Activated T-cell treated with anti-CD3 and anti-CD28 coated beads for 4 hours (primary cell): ENCODE data around the gene APPL1.
"Not testable (repeated sequence)": the region's sequence is repeated elsewhere in the genome, so short reads cannot be mapped to it uniquely, and the experiment has no call there.

Experiments used
- DNase-seq: peaks from one replicate; pipeline ENCODE4 v3.0.0-alpha.2; 2020

The APPL1 gene

DNA sequence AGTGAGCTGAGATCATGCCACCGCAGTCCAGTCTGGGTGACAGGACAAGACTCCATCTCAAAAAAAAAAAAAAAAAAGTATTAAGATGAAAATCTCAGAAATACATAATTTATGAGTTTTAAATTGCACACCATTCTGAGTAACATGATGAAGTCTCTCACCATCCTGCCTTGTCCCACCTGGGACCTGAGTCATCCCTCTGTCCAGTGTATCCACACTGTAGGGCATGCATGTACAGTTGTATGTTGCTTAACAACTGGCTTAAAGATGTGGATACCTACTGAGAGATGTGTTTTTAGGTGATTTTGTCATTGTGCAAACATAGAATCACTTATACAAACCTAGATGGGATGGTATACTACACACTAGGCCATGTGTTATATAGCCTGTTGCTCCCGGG lies 47.9 kb downstream of the APPL1 start:
- no peak for DNase-seq

DNA sequence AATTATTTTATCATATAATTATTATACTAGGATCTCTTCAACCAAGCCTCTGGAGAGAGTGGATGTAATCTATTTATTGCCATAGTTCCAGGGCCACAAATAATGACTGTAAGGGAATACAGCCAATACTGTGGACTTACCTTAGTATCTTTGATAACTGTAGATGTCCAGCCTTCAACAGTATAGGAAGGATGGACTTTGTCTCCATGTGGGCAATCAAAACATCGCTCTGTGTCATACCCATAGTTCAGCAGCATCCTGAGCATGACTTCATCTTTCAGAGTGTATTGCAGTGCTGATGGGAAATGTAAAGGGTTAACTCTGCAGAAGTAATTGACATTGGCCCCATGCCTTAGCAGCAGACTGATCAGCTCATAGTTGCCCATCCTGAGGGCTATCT lies 50.7 kb downstream of the APPL1 start:
- DNase-seq = no peak

DNA sequence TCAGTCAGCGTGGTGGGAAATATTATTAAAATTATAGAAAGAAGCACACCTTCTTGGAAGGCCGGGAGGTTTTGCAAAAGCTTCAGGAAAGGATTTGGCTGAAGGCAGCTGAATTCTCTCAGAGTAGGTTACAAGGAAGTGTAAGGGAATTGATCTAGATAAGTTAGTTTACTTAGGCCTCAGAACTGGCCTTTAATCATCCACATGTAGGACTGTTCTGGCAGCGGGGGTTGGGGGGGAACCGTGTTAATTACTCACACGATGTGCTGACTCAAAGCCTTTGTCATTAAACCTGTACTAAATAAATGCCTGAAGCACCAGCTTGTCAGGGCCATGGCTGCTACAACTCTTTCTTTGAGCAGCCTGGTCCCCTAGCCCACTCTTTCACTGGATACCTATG lies 52.2 kb downstream of the APPL1 start:
- no peak for DNase-seq

DNA sequence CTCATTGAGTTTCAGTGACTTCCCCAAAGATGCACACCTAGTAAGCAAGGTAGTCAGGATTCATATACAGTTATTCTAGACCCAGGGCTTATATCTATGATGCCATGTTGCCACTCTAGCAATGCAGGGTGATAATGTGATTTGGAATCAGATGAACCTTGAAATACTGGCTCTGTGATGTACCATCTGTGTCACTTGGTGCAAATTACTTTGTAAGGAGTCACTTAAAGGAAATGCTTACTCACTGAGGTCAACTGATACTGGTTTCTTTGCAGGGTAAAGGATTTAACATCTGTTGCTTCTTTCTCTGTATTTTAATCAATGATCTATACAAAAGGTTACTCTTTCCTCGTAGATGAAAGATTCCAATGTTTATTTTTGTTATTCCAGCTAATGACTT lies 54.2 kb downstream of the APPL1 start:
- no peak for DNase-seq

DNA sequence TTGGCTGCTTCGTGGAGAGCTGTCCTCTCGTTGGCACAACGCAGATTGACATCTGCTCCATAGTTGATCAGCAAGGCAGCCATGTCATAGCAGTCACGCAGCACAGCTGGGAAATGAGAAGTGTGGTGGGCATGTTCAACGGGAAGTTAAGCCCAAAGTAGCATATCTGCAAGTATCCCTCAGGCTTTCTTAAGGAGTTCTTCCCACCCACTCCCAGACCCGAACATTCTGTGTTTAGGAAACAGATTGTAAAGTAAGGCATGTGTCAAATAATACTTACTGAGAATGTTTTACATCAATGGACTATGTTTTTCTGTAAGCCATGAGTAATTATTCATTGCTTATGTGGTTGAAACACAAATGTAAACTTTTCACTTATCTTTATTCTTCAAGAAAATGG lies 55.8 kb downstream of the APPL1 start:
- no peak for DNase-seq

DNA sequence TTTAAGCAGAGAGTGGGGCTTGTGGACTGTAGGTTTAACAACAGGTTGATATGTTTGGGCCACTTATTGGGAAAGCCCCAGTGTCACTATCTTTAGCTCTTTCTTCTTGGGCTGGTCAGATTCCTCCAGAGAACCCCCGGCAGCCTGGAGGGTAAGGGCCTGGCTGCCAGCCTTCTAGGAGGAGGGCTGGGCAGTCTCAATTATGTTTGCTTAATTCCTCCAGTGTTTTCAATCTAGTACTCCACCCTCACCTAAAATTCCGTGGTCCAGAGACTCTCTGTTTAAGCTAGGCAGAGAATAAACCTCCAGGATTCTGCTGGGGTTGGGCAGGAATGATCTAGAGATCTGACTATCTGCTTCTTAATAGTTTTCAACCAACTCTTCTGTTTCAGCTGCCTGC lies 59.7 kb downstream of the APPL1 start:
- DNase-seq = no peak

DNA sequence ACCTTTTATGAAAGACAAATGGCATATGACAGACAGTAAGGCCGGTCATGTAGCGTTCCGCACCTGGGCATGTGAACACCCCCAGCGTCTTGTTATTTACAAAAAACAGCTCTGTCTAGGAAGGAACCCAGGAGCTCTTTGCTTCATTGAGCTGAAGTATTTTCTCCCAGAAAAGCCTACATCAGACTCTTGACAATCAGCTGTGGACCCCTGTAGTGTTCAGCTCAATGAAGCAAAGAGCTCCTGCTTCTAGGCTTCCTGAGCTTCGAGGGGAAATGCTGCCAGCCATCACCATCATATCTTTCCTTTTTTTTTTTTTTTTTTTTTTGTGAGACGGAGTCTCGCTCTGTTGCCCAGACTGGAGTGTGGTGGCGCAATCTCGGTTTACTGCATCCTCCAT lies 60.9 kb downstream of the APPL1 start:
- no peak for DNase-seq

DNA sequence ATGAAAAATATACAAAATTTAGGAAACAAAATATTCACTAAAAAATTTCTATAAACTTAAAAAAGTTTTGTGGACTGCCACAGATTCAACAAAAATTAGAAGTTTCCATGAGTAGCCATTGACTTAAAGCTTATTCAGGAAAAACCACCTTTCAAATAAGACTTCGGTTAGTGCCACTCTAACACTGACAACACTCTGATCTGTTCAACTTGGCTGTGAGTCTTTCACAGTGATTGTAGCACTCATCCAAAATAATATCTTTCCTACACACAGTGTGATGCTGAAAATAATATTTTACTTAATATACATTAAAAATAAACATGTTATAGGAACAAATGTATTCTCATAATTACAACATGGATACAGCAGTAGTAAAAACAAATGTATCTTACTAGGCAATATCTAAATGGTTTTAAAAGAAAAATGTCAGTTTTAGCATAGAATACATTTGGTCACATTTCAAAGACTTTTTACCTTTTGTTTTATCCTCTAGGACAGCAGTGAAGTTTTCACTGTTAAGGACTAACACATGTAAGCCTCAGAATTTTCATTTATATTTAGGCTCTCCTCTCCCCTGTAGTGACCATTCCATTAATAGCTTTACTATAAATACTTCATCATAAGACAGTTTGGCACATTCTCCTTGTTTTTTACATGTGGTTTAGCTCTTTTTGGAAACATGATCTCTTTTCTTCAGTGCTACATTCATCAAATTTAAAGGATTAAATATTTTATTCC lies 64.8 kb downstream of the APPL1 start, which contains the start of gene ASB14:
ASB14 (minus strand) TSS at position 527 of the 738 bp plus-strand sequence. CDS start 652 bp downstream, outside the sequence.
- no peak for DNase-seq

DNA sequence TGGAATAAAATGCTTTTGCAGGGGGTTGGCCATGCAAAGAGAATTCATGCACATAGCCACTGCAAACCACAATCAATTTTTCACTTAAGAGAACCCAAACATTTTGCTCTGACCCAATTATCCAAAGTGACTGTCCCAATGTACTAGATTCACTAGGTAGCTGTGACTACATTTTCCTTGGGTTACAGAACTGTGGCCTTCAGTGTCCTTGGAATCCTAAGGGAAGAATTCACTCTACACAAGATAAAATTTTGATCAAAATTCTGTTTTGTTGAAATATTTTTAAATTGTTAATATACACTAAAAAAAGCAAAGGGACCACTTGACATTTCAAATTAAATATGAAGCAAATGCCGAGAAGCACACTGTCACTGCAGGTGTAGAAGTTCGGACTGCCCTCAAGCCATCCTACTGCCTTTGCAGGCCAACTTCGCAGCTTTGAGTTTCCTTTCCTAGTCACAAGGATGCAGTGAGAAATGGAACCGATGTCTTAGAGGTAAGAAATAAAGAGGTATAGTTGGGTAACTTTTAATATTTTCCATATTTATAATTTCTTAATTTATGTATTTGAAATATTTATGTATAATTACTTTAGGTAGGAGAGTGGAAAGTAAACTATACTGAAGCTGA lies 65.5 kb downstream of the APPL1 start:
- DNase-seq = no peak

DNA sequence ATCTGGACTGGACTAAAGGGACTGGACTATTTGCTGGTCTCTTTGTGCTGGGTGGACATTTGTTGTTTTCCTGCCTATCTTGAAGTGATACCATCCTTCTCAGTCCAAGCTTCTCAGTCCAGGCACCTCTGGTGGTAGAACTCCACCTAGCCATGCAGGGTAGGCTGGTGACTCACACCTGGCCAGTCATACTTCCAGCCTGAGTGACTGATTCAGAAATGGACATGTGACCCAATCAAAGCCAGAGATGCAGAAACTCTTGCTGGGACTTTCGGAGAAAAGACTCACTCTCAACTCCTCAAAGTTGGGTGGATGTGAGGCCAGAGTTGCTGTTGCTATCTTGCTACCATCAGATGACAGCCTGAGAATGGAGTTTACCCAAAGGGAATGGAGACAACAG lies 70.5 kb downstream of the APPL1 start:
- no peak for DNase-seq

DNA sequence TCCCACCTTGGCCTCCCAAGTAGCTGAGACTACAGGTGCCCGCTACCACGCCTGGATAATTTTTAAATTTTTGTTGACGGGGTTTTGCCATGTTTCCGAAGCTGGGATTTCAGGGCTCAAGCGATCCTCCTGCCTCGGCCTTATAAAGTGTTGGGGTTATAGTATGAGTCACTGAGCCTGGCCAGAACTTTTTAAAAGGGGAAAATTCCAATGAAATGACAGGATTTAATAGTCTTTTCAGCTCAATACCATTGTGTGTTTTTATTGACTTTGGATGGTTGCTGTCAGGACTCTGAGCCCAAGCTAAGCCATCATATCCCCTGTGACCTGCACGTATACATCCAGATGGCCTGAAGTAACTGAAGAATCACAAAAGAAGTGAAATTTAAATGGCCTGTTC lies 76.0 kb downstream of the APPL1 start:
- DNase-seq = not testable (repeated sequence)

DNA sequence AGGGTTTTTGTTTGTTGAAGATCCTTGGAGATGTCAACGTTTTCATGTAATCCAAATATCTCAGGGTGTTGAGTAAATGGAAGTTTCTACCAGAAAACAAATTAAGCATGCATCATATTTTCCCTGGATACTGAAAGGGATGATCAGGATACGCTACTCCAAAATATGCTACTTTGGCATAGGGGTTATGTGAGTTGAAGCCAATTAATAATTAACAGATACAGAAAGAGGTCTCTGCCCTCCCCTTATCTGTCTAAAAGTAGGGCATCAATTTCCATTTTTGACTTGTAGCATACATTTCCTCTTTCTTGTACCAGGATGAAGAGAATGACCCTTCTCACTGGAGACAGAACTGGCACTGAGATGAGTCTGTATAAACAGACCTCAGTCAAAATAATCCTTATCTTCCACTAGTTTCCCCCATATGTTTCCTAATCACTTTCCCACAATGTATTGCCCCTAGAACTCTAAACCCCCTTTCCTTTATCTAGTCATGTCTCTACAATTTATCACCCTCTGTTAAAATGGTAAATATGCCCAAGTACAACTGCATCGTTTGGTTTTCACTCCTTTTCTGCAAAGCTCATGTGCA lies 82.3 kb downstream of the APPL1 start:
- no peak for DNase-seq

DNA sequence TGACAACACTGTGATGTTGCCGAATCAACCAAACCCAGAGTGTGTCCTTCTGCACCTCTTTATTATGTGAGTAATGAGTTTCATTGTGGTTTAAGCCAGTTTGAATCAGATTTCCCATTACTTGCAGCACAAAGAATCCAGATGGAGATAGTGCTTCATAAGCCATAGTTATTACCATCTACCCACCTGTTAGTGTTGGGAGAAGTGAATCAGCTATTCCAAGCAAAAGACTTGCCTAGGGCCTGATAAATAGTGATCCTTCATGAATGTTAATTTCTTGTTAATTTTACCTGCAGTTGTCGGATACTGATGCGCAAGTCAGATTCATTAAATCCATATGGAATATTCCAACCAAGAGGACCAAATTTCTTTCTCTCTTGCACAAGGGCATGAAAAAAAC lies 86.7 kb downstream of the APPL1 start:
- DNase-seq = no peak
